Esophagus squamous epithelium (tissue), 4 donors: Measurements from ENCODE around the gene PRKCQ.

Experiments used
- POLR2A ChIP-seq, 4 donors: fragments of 450-650 bp; IDR thresholded peaks; one replicate each; pipeline ENCODE4 v1.6.1; 2017; ENCODE audit warnings: antibody characterized with exemption in 4 of 4, mild to moderate bottlenecking in 4 of 4, moderate library complexity in 3 of 4
- TF ChIP-seq, protein P1 (sequence below), 6 experiments: fragments of 450-650 bp in 4 of 6; fragments of 200-600 bp in 2 of 6; sonication (generic) in 2 of 6; IDR thresholded peaks; one replicate each; pipeline ENCODE4 v1.5.1; 2016 to 2019; ENCODE audit warnings: antibody characterized with exemption in 6 of 6, mild to moderate bottlenecking in 4 of 6, moderate library complexity in 4 of 6

DNA sequence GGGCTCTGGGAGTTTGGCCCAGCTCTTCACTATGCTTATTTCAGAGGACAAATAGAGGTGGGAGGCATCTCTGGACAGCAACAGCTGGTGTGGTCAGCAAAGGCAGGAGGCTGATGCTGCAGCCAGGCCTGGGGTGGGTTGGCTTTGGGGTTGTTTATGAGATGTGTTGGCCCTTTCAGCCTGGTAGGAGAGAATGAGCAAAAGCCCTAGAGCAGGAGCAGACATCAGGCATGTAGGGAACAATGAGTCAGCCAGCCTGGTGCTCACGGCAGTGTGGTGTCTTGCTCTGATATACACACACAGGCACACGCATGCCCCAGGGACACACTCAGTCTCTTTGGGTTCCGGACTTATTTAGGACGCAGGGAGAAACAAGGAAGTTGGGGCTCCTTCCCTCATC, 157.1 kb downstream of the PRKCQ start:
- TF ChIP-seq, protein P1, sequence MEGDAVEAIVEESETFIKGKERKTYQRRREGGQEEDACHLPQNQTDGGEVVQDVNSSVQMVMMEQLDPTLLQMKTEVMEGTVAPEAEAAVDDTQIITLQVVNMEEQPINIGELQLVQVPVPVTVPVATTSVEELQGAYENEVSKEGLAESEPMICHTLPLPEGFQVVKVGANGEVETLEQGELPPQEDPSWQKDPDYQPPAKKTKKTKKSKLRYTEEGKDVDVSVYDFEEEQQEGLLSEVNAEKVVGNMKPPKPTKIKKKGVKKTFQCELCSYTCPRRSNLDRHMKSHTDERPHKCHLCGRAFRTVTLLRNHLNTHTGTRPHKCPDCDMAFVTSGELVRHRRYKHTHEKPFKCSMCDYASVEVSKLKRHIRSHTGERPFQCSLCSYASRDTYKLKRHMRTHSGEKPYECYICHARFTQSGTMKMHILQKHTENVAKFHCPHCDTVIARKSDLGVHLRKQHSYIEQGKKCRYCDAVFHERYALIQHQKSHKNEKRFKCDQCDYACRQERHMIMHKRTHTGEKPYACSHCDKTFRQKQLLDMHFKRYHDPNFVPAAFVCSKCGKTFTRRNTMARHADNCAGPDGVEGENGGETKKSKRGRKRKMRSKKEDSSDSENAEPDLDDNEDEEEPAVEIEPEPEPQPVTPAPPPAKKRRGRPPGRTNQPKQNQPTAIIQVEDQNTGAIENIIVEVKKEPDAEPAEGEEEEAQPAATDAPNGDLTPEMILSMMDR (IDR thresholded peaks at IDR 0.05), result no peak
- TF ChIP-seq POLR2A (IDR thresholded peaks at IDR 0.05), result no peak
